ENCODE data around the gene SECISBP2L. TPM values are rescaled to one million over a fixed set of nuclear protein-coding genes. Genes with fewer than 3 reads are reported as not detected.
"Not testable (repeated sequence)": the region's sequence is repeated elsewhere in the genome, so short reads cannot be mapped to it uniquely, and the experiment has no call there.

Gene SECISBP2L
- total RNA-seq, 2 experiments from 2014 or later = 35.7 to 36.9 TPM

GRCh38 chr15:48984021-48984710, 62.1 kb downstream of the SECISBP2L start:
- Mint-ChIP-seq H3K9me3 (no peaks in the 10 kb centered on the region), H3K36me3 (ENCODE audit: low read depth) (peaks cover 5% of the 10 kb centered on the region), H3K4me1 (no peaks in the 10 kb centered on the region), H3K4me3 (no peak overlapping the region), H3K27ac (no peak overlapping the region), H3K27me3 (peaks cover 14% of the 10 kb centered on the region)
- CTCF ChIA-PET = interaction anchor here (1.8 kb wide), 1 partner anchor 8 kb away, joined by 16 read pairs; no protein-coding TSS in a partner anchor
- DNase-seq = no peak
- POLR2A ChIA-PET = no interaction called here

- peaks cover 5% of the 10 kb centered on the region for H3K36me3 Mint-ChIP-seq (ENCODE audit: low read depth)
- no peak overlapping the region for H3K4me3 Mint-ChIP-seq
- peaks cover 14% of the 10 kb centered on the region for H3K27me3 Mint-ChIP-seq
- ChIA-PET POLR2A (no interaction called here), CTCF (no interaction called here)
- H3K4me1 Mint-ChIP-seq = no peaks in the 10 kb centered on the region
- no peaks in the 10 kb centered on the region for H3K9me3 Mint-ChIP-seq
- no peak for DNase-seq
- no peak overlapping the region for H3K27ac Mint-ChIP-seq
Observed at GRCh38 chr15:48983300-48983699, 62.9 kb downstream of the SECISBP2L start.

- no peak overlapping the region for H3K4me3 Mint-ChIP-seq
- peaks cover 18% of the 10 kb centered on the region for H3K27me3 Mint-ChIP-seq
- no peaks in the 10 kb centered on the region for H3K4me1 Mint-ChIP-seq
- POLR2A ChIA-PET = no interaction called here
- CTCF ChIA-PET = no interaction called here
- H3K9me3 Mint-ChIP-seq = no peaks in the 10 kb centered on the region
- no peaks in the 10 kb centered on the region for H3K36me3 Mint-ChIP-seq (ENCODE audit: low read depth)
- DNase-seq = no peak
- no peak overlapping the region for H3K27ac Mint-ChIP-seq
Observed at GRCh38 chr15:48981941-48982340, 64.3 kb downstream of the SECISBP2L start.

- Mint-ChIP-seq H3K27me3 (peaks cover 23% of the 10 kb centered on the region), H3K9me3 (no peaks in the 10 kb centered on the region), H3K27ac (no peak overlapping the region), H3K4me1 (peaks cover 7% of the 10 kb centered on the region), H3K4me3 (no peak overlapping the region), H3K36me3 (ENCODE audit: low read depth) (no peaks in the 10 kb centered on the region)
- ChIA-PET POLR2A (no interaction called here), CTCF (interaction anchor here (6.1 kb wide), 1 partner anchor 13 kb away, joined by 113 read pairs; the partner anchor contains the start of gene SHC4)
- DNase-seq = no peak
Observed at GRCh38 chr15:48978638-48979037, 67.6 kb downstream of the SECISBP2L start.

GRCh38 chr15:48976444-48977088, 69.7 kb downstream of the SECISBP2L start:
- no peak for DNase-seq
- no peaks in the 10 kb centered on the region for H3K36me3 Mint-ChIP-seq (ENCODE audit: low read depth)
- no peaks in the 10 kb centered on the region for H3K9me3 Mint-ChIP-seq
- ChIA-PET CTCF (interaction anchor here (1.1 to 6.1 kb wide), 30 partner anchors 8 to 618 kb away, joined by 3 to 113 read pairs (median 8); partner anchors contain the start of genes EID1, SECISBP2L and SHC4), POLR2A (interaction anchor here (0.8 to 3.3 kb wide), 7 partner anchors 9 to 1379 kb away, joined by 3 to 29 read pairs (median 4); partner anchors contain the start of genes CEP152, EID1, GABPB1 and SHC4)
- H3K4me3 Mint-ChIP-seq = peak overlapping the region; percentile 20
- H3K4me1 Mint-ChIP-seq = peaks cover 7% of the 10 kb centered on the region
- H3K27me3 Mint-ChIP-seq = peaks cover 16% of the 10 kb centered on the region
- H3K27ac Mint-ChIP-seq = no peak overlapping the region

- CTCF ChIA-PET = interaction anchor here (0.5 to 6.1 kb wide), 60 partner anchors 9 to 1340 kb away, joined by 3 to 113 read pairs (median 5); partner anchors contain the start of genes CEP152, COPS2, EID1 and SECISBP2L
- peak overlapping the region; percentile 44 for H3K4me3 Mint-ChIP-seq
- POLR2A ChIA-PET = interaction anchor here (0.8 to 3.3 kb wide), 8 partner anchors 9 to 1379 kb away, joined by 3 to 29 read pairs (median 4); partner anchors contain the start of genes CEP152, EID1, GABPB1 and SHC4
- no peaks in the 10 kb centered on the region for H3K36me3 Mint-ChIP-seq (ENCODE audit: low read depth)
- peaks cover 9% of the 10 kb centered on the region for H3K4me1 Mint-ChIP-seq
- no peak overlapping the region for H3K27ac Mint-ChIP-seq
- DNase-seq = peak; percentile 80
- no peaks in the 10 kb centered on the region for H3K9me3 Mint-ChIP-seq
- peaks cover 13% of the 10 kb centered on the region for H3K27me3 Mint-ChIP-seq
Observed at GRCh38 chr15:48975472-48976419, 70.5 kb downstream of the SECISBP2L start.

- peaks cover 12% of the 10 kb centered on the region for H3K4me1 Mint-ChIP-seq
- CTCF ChIA-PET = interaction anchor here (0.6 to 6.1 kb wide), 29 partner anchors 10 to 181 kb away, joined by 3 to 113 read pairs (median 10); partner anchors contain the start of genes CEP152, COPS2, EID1 and SECISBP2L
- POLR2A ChIA-PET = interaction anchor here (1.4 to 3.3 kb wide), 3 partner anchors 9 to 1380 kb away, joined by 3 to 29 read pairs (median 21); partner anchors contain the start of genes EID1, GABPB1 and SHC4
- DNase-seq = no peak
- no peak overlapping the region for H3K4me3 Mint-ChIP-seq
- H3K27ac Mint-ChIP-seq = no peak overlapping the region
- H3K27me3 Mint-ChIP-seq = peaks cover 16% of the 10 kb centered on the region
- H3K36me3 Mint-ChIP-seq (ENCODE audit: low read depth) = no peaks in the 10 kb centered on the region
- no peaks in the 10 kb centered on the region for H3K9me3 Mint-ChIP-seq
Observed at GRCh38 chr15:48974882-48975281, 71.4 kb downstream of the SECISBP2L start.

- Mint-ChIP-seq H3K36me3 (ENCODE audit: low read depth) (no peaks in the 10 kb centered on the region), H3K4me3 (no peak overlapping the region), H3K27ac (no peak overlapping the region), H3K9me3 (peaks cover 5% of the 10 kb centered on the region), H3K27me3 (peaks cover 13% of the 10 kb centered on the region), H3K4me1 (peaks cover 12% of the 10 kb centered on the region)
- ChIA-PET CTCF (interaction anchor here (1.5 to 6.1 kb wide), 3 partner anchors 8 to 173 kb away, joined by 5 to 113 read pairs (median 7); partner anchors contain the start of gene SHC4), POLR2A (interaction anchor here (1.5 to 1.7 kb wide), 2 partner anchors 9 to 95 kb away, joined by 6 to 7 read pairs; partner anchors contain the start of genes EID1 and SHC4)
- no peak for DNase-seq
Observed at GRCh38 chr15:48972750-48973503, 73.3 kb downstream of the SECISBP2L start.

- H3K36me3 Mint-ChIP-seq (ENCODE audit: low read depth); H3K27ac Mint-ChIP-seq; POLR2A ChIA-PET; DNase-seq; H3K4me3 Mint-ChIP-seq; H3K9me3 Mint-ChIP-seq; CTCF ChIA-PET; H3K27me3 Mint-ChIP-seq: not testable (repeated sequence)
- peaks cover 28% of the 10 kb centered on the region for H3K4me1 Mint-ChIP-seq
Observed at GRCh38 chr15:48970926-48971325, 75.3 kb downstream of the SECISBP2L start.

- Mint-ChIP-seq H3K9me3 (peaks cover 5% of the 10 kb centered on the region), H3K4me1 (peaks cover 49% of the 10 kb centered on the region), H3K27me3 (peaks cover 12% of the 10 kb centered on the region), H3K4me3 (no peak overlapping the region), H3K27ac (no peak overlapping the region), H3K36me3 (ENCODE audit: low read depth) (peaks cover 2% of the 10 kb centered on the region)
- DNase-seq = no peak
- POLR2A ChIA-PET = interaction anchor here (6.8 kb wide), 1 partner anchor 89 kb away, joined by 55 read pairs; the partner anchor contains the start of gene EID1
- CTCF ChIA-PET = interaction anchor here (1.1 to 6.4 kb wide), 3 partner anchors 8 to 106 kb away, joined by 3 to 113 read pairs (median 4); partner anchors contain the start of gene EID1
Observed at GRCh38 chr15:48968066-48968465, 78.2 kb downstream of the SECISBP2L start.

GRCh38 chr15:48967336-48967735, 78.9 kb downstream of the SECISBP2L start:
- no peak for DNase-seq
- H3K4me1 Mint-ChIP-seq = peaks cover 52% of the 10 kb centered on the region
- no peak overlapping the region for H3K4me3 Mint-ChIP-seq
- peaks cover 16% of the 10 kb centered on the region for H3K27me3 Mint-ChIP-seq
- CTCF ChIA-PET = interaction anchor here (1.1 to 6.4 kb wide), 5 partner anchors 8 to 161 kb away, joined by 4 to 113 read pairs (median 11); partner anchors contain the start of gene EID1
- POLR2A ChIA-PET = interaction anchor here (1.0 to 6.8 kb wide), 3 partner anchors 8 to 202 kb away, joined by 3 to 55 read pairs (median 29); partner anchors contain the start of genes EID1 and GALK2
- peaks cover 5% of the 10 kb centered on the region for H3K9me3 Mint-ChIP-seq
- peak overlapping the region; percentile 66 for H3K27ac Mint-ChIP-seq
- H3K36me3 Mint-ChIP-seq (ENCODE audit: low read depth) = peaks cover 2% of the 10 kb centered on the region
